ENCODE data around the gene NTRK2.

GRCh38 chr9:84818791-84819190 is 149.3 kb downstream of the NTRK2 start:
- TF ChIP-seq, protein P1, sequence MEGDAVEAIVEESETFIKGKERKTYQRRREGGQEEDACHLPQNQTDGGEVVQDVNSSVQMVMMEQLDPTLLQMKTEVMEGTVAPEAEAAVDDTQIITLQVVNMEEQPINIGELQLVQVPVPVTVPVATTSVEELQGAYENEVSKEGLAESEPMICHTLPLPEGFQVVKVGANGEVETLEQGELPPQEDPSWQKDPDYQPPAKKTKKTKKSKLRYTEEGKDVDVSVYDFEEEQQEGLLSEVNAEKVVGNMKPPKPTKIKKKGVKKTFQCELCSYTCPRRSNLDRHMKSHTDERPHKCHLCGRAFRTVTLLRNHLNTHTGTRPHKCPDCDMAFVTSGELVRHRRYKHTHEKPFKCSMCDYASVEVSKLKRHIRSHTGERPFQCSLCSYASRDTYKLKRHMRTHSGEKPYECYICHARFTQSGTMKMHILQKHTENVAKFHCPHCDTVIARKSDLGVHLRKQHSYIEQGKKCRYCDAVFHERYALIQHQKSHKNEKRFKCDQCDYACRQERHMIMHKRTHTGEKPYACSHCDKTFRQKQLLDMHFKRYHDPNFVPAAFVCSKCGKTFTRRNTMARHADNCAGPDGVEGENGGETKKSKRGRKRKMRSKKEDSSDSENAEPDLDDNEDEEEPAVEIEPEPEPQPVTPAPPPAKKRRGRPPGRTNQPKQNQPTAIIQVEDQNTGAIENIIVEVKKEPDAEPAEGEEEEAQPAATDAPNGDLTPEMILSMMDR (conservative IDR thresholded peaks at IDR 0.05), result no peak
- no peak for TF ChIP-seq EZH2 (IDR thresholded peaks at IDR 0.05; ENCODE audit: low read depth)
